ENCODE results near the gene NENF.
A peak's percentile ranks its signal among the peaks of the same experiment; 100 is the strongest.

NENF gene

DNA sequence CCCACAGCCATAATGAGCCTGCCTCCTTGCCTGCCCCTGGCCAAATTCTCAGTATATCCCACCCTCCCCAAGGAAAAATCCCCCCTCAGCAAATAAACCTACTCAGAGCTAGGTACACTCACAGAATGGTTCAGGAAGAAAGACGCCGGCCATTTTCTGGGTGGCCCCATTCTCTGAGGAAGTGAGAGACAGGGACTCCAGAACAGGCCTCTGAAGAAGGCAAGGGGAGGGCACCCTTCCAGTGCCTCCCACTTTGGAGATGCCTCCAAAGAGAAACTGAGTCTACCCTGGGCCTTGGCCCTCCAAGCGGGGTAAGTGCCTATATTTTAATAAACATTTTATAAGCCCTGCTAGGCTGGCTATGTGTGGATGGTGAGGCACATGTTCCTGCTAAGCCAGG is 20.3 kb upstream of the NENF start:
- Histone ChIP-seq H3K4me3 (ENCODE audit: low read length) (no peak overlapping the region), H3K27me3 (ENCODE audit: control insufficient read depth, insufficient read depth, low read length) (no peaks in the 10 kb centered on the region)

DNA sequence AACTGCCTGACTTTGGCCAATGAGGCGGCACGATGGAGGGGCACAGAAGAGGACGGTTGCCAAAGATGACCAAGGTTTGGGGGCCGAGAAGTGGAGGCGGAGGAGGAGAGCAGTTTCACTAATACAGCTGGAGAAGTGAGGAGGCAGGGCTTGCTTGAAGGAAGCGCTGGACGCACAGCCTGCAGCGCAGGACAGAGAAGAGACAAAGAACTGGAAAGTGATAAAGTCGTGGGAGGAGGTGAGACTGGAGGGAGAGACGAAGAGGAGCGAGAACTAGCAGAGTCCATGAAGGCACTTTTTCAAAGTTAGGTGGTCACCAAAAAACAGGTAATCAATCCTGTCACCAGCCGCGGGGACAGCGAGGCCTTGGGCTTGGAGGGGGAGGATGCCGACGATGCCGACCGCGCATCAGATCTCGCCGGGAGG is 18.8 kb upstream of the NENF start:
- Histone ChIP-seq H3K27me3 (ENCODE audit: control insufficient read depth, insufficient read depth, low read length) (no peaks in the 10 kb centered on the region), H3K4me1 (ENCODE audit: control insufficient read depth, insufficient read depth, low read length) (peaks cover 10% of the 10 kb centered on the region), H3K9ac (ENCODE audit: low read depth, low read length) (peak overlapping the region; percentile 65), H3K36me3 (ENCODE audit: insufficient read depth, low read length) (peaks cover 17% of the 10 kb centered on the region), H3K4me2 (ENCODE audit: low read length) (peak overlapping the region; percentile 94), H3K9me3 (replicated peaks; ENCODE audit: low read length) (no peaks in the 10 kb centered on the region), H3K4me3 (ENCODE audit: low read length) (peak overlapping the region; percentile 90)

More for the DNA sequence above, 20.3 kb upstream of the NENF start:
- Histone ChIP-seq H3K4me1 (ENCODE audit: control insufficient read depth, insufficient read depth, low read length) (peaks cover 10% of the 10 kb centered on the region), H3K9me3 (replicated peaks; ENCODE audit: low read length) (no peaks in the 10 kb centered on the region), H3K9ac (ENCODE audit: low read depth, low read length) (no peak overlapping the region), H3K4me2 (ENCODE audit: low read length) (no peak overlapping the region), H3K36me3 (ENCODE audit: insufficient read depth, low read length) (peaks cover 21% of the 10 kb centered on the region)

- peak within 1 kb of the TSS; percentile 65 for H3K9ac ChIP-seq (ENCODE audit: low read depth, low read length)
- H3K27me3 ChIP-seq (ENCODE audit: control insufficient read depth, insufficient read depth, low read length): no peaks in the 10 kb centered on the region
Measured at GRCh38 chr1:212414328-212415106, 18.2 kb upstream of the NENF start, which contains the start of gene PACC1. PACC1 (minus strand) TSS chr1:212414886; CDS start chr1:212414757, 129 bp downstream.

DNA sequence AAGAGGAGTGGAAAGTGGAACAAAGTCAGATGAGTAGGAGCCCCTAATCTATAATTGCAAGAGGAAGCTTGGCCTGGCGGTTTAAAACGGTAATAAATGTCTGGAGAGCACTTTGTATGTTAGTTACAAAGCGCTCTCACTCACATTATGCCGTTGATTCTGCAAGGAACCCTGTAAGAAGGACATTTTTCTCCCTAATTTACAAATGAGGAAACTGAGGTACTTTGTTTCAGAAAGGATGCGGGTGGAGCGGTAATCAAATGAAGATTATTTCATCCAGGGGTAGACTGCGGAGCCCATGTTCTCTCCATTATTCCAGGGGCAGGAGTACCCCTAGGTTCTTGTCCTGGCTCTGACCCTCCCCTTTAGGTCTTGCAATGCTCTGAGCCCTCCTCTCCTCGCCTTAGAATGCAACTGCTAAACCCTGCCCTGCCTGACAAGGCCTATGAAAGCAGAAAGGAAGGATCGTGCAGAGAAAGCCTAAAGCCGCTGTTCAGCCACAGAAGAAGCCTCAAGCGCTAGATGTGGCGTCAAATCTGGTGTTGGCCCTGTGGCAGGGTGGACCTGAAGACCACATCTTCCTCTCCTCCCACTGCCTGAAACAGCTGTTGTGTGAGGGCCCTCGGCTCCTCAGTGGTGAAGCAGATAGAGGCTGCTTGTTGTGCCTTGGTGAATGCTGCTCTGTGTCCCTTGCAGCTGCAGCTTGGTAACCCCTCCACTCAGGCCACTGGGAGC is 17.4 kb upstream of the NENF start:
- Histone ChIP-seq H3K36me3 (ENCODE audit: insufficient read depth, low read length) (peaks cover 5% of the 10 kb centered on the region), H3K4me2 (ENCODE audit: low read length) (peak overlapping the region; percentile 94), H3K4me3 (ENCODE audit: low read length) (peak overlapping the region; percentile 90), H3K27me3 (ENCODE audit: control insufficient read depth, insufficient read depth, low read length) (no peaks in the 10 kb centered on the region), H3K9me3 (replicated peaks; ENCODE audit: low read length) (no peaks in the 10 kb centered on the region), H3K9ac (ENCODE audit: low read depth, low read length) (peak overlapping the region; percentile 65), H3K4me1 (ENCODE audit: control insufficient read depth, insufficient read depth, low read length) (peaks cover 10% of the 10 kb centered on the region)

More at GRCh38 chr1:212414328-212415106, 18.2 kb upstream of the NENF start, which contains the start of gene PACC1:
- H3K36me3 ChIP-seq (ENCODE audit: insufficient read depth, low read length): peaks cover 12% of the 10 kb centered on the region
- H3K9me3 ChIP-seq (replicated peaks; ENCODE audit: low read length): no peaks in the 10 kb centered on the region
- H3K4me2 ChIP-seq (ENCODE audit: low read length): peak within 1 kb of the TSS; percentile 94
- H3K4me3 ChIP-seq (ENCODE audit: low read length): peak within 1 kb of the TSS; percentile 90
- peaks cover 10% of the 10 kb centered on the region for H3K4me1 ChIP-seq (ENCODE audit: control insufficient read depth, insufficient read depth, low read length)

- no peak overlapping the region for H3K9ac ChIP-seq (ENCODE audit: low read depth, low read length)
- H3K9me3 ChIP-seq (replicated peaks; ENCODE audit: low read length): no peaks in the 10 kb centered on the region
- H3K4me2 ChIP-seq (ENCODE audit: low read length): no peak overlapping the region
- H3K36me3 ChIP-seq (ENCODE audit: insufficient read depth, low read length): no peaks in the 10 kb centered on the region
- peaks cover 19% of the 10 kb centered on the region for H3K27me3 ChIP-seq (ENCODE audit: control insufficient read depth, insufficient read depth, low read length)
- H3K4me1 ChIP-seq (ENCODE audit: control insufficient read depth, insufficient read depth, low read length): no peaks in the 10 kb centered on the region
- no peak overlapping the region for H3K4me3 ChIP-seq (ENCODE audit: low read length)
Measured at GRCh38 chr1:212421165-212421564, 11.6 kb upstream of the NENF start.

DNA sequence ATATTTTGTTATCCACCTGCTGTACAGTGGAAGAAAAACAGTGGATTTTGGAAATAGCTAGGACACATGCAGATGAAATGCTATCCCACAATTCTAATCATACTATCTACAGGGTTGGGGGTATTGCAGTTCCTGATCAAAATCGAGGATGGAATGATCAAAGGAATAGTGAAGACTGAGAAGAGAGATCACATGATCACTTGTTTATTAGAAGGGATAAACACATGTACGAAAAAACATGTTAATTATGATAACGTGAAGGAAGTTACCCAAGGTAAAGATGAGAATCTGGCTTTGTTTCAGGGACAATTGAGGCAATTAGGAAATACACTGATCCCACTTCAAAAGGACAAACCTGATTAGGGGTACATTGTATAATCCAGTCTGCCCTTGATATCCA is 8.8 kb upstream of the NENF start:
- Histone ChIP-seq H3K27me3 (ENCODE audit: control insufficient read depth, insufficient read depth, low read length) (peaks cover 28% of the 10 kb centered on the region), H3K9me3 (replicated peaks; ENCODE audit: low read length) (no peaks in the 10 kb centered on the region), H3K4me3 (ENCODE audit: low read length) (no peak overlapping the region), H3K4me1 (ENCODE audit: control insufficient read depth, insufficient read depth, low read length) (no peaks in the 10 kb centered on the region), H3K36me3 (ENCODE audit: insufficient read depth, low read length) (no peaks in the 10 kb centered on the region), H3K9ac (ENCODE audit: low read depth, low read length) (no peak overlapping the region), H3K4me2 (ENCODE audit: low read length) (no peak overlapping the region)

GRCh38 chr1:212428496-212428895 is 4.2 kb upstream of the NENF start:
- Histone ChIP-seq H3K4me2 (ENCODE audit: low read length) (no peak overlapping the region), H3K9ac (ENCODE audit: low read depth, low read length) (no peak overlapping the region), H3K4me1 (ENCODE audit: control insufficient read depth, insufficient read depth, low read length) (peaks cover 7% of the 10 kb centered on the region), H3K9me3 (replicated peaks; ENCODE audit: low read length) (no peaks in the 10 kb centered on the region), H3K36me3 (ENCODE audit: insufficient read depth, low read length) (no peaks in the 10 kb centered on the region), H3K27me3 (ENCODE audit: control insufficient read depth, insufficient read depth, low read length) (peaks cover 26% of the 10 kb centered on the region), H3K4me3 (ENCODE audit: low read length) (no peak overlapping the region)

GRCh38 chr1:212430416-212430815 is 2.3 kb upstream of the NENF start:
- no peak overlapping the region for H3K4me3 ChIP-seq (ENCODE audit: low read length)
- peaks cover 13% of the 10 kb centered on the region for H3K4me1 ChIP-seq (ENCODE audit: control insufficient read depth, insufficient read depth, low read length)
- peaks cover 11% of the 10 kb centered on the region for H3K27me3 ChIP-seq (ENCODE audit: control insufficient read depth, insufficient read depth, low read length)
- no peaks in the 10 kb centered on the region for H3K36me3 ChIP-seq (ENCODE audit: insufficient read depth, low read length)
- no peak overlapping the region for H3K4me2 ChIP-seq (ENCODE audit: low read length)
- no peaks in the 10 kb centered on the region for H3K9me3 ChIP-seq (replicated peaks; ENCODE audit: low read length)
- H3K9ac ChIP-seq (ENCODE audit: low read depth, low read length): no peak overlapping the region

- H3K9me3 ChIP-seq (replicated peaks; ENCODE audit: low read length): no peaks in the 10 kb centered on the region
- no peak overlapping the region for H3K9ac ChIP-seq (ENCODE audit: low read depth, low read length)
- no peak overlapping the region for H3K4me2 ChIP-seq (ENCODE audit: low read length)
- H3K27me3 ChIP-seq (ENCODE audit: control insufficient read depth, insufficient read depth, low read length): peaks cover 11% of the 10 kb centered on the region
- no peaks in the 10 kb centered on the region for H3K36me3 ChIP-seq (ENCODE audit: insufficient read depth, low read length)
- H3K4me3 ChIP-seq (ENCODE audit: low read length): no peak overlapping the region
- peaks cover 13% of the 10 kb centered on the region for H3K4me1 ChIP-seq (ENCODE audit: control insufficient read depth, insufficient read depth, low read length)
Measured at GRCh38 chr1:212430955-212431394, 1.7 kb upstream of the NENF start.

- no peak overlapping the region for H3K4me2 ChIP-seq (ENCODE audit: low read length)
- peaks cover 13% of the 10 kb centered on the region for H3K4me1 ChIP-seq (ENCODE audit: control insufficient read depth, insufficient read depth, low read length)
- no peak overlapping the region for H3K9ac ChIP-seq (ENCODE audit: low read depth, low read length)
- H3K4me3 ChIP-seq (ENCODE audit: low read length): no peak overlapping the region
- no peaks in the 10 kb centered on the region for H3K9me3 ChIP-seq (replicated peaks; ENCODE audit: low read length)
- no peaks in the 10 kb centered on the region for H3K36me3 ChIP-seq (ENCODE audit: insufficient read depth, low read length)
- H3K27me3 ChIP-seq (ENCODE audit: control insufficient read depth, insufficient read depth, low read length): peaks cover 4% of the 10 kb centered on the region
Measured at GRCh38 chr1:212431644-212432043, 1.1 kb upstream of the NENF start.

DNA sequence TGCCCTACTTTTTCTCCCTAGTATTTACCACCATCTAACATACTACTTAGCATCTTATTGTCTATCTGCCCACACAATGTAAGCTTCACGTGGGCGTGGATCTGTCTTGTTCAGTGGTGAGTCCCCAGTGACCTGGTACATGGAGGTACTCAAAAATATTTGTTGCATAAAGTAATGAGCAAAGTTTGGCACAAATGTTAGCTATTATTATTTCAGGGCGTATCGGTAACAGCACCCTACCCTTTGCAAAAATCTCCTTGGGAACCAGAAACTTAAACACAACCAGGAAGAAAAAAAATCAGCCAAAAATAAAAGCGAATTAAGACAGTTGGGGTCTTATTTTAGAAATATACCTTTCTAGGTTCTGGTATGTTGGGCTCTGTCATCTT is 454 bp upstream of the NENF start:
- peak overlapping the region; percentile 85 for H3K4me2 ChIP-seq (ENCODE audit: low read length)
- H3K9me3 ChIP-seq (replicated peaks; ENCODE audit: low read length): no peaks in the 10 kb centered on the region
- peaks cover 3% of the 10 kb centered on the region for H3K27me3 ChIP-seq (ENCODE audit: control insufficient read depth, insufficient read depth, low read length)
- peak overlapping the region; percentile 77 for H3K4me3 ChIP-seq (ENCODE audit: low read length)
- peaks cover 13% of the 10 kb centered on the region for H3K4me1 ChIP-seq (ENCODE audit: control insufficient read depth, insufficient read depth, low read length)
- H3K36me3 ChIP-seq (ENCODE audit: insufficient read depth, low read length): no peaks in the 10 kb centered on the region
- H3K9ac ChIP-seq (ENCODE audit: low read depth, low read length): peak overlapping the region; percentile 80
